GM19452 (cell line): ENCODE results near the gene DFFB.

Experiments
- ATAC-seq: cut with Tn5 transposase; IDR thresholded peaks from one replicate; pipeline ENCODE4 v1.9.1; 2021; ENCODE audit not compliant: unreplicated experiment

The DFFB gene

DNA sequence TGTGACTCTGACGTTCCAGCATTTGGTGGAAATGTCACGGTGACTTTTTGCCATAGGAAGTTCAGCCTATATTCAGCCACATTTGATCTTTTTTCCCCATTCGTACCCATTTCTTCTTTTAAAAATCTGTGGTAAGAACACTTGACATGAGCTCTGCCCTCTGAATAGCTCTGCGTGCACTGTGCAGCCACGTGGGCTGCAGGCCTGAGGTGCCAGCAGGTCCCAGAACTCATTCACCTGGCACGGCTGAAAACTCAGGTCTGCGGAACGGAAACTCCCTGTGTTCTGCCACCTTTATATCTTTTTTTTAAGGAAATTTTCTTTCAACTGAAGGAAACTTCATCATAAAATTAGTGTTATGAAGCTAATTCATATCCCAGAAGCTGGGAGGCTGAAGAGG, 28.9 kb upstream of the DFFB start:
- ATAC-seq, result no peak

DNA sequence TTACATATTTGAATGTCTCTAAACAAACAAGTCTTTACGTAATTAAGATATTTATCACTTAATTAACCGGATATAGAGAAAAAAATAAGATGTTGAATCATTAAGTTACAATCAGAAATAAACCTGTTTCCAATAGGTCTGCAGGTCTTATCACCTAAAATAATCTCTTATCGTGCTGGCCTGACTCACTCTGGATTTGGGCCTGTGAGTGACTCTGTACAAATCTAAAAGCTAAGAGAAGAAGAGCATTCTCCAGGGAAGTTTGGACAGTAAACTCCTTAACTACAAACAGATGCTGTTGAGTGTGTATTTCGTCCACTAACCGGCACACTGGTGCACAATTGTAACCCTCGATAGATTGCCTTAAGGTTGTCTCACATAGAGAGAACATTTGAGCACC, 25.6 kb upstream of the DFFB start:
- no peak for ATAC-seq

DNA sequence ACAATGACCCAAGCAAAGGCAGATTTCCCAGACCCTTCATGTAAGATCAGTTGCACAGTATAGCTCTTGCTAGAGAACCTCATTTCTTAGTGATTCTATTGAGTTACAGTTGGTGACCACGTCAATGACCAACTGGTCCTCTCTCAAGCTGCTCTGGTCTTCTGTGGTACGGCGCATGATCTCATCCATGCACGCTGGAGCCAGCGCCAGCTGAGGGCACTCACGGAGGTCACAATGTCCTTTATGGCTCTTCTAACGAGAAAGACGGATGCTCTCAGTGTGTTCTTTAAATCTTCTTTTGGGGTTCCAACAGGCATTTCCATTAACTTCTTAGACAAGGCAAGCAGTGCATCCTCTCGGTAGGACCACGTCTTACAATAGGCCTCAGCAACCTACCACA, 22.6 kb upstream of the DFFB start:
- ATAC-seq, result no peak

DNA sequence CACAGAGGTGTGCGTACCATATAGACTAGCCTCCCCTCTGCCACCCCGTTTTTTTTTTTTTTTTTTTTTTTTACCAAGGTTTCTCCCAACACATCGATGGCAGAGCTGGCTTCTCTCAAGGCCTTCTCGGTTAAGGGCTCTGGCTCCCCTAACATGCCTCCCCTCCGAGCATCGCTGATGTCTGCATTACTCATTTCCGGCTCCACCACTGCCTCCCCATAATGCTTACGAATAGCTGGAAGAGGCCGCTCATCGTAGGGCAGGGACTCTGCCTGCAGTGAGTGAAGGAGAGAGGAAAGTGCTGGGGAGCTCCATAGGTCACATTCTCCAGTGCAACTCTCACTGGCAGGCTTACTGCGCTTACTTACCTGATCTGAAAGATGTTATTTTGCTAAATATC, 20.9 kb upstream of the DFFB start:
- ATAC-seq, result no peak

DNA sequence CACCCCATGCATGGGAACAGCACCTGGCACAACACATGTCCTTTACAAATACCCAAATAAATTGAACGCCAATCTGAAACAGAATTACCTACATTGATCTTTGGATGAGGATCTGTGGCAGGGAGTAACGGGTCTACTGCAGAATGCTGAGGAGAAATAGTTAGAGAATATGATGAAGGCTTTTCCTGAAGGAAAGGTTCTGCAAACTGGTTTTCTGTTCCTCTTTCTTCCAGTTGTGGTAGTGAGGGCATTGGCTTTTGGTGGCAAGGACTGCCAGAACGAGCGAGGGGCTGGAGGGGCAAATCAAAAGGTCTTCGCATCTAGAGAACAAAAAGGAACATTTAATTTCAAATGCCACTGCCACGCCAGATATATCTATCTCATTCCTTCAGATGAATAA, 20.1 kb upstream of the DFFB start:
- ATAC-seq, result no peak

DNA sequence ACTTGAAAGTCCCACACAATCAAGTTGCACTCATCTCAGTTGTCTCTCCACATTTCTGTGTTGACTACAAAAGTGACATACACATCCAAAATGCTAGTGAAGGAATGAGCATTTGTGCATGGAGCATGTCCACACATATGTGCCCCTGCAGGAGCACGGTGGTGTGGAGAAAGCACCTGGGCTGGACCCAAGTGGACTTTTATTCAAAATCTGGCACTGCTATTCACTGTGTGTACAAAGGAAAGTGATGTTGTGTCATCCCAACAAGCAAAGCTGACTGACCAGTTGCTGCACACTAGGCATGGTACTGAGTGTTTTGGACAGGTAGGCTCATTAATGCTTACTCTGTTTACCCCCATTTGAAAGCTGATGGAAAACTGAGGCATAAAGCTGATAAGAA, 19.6 kb upstream of the DFFB start:
- no peak for ATAC-seq

DNA sequence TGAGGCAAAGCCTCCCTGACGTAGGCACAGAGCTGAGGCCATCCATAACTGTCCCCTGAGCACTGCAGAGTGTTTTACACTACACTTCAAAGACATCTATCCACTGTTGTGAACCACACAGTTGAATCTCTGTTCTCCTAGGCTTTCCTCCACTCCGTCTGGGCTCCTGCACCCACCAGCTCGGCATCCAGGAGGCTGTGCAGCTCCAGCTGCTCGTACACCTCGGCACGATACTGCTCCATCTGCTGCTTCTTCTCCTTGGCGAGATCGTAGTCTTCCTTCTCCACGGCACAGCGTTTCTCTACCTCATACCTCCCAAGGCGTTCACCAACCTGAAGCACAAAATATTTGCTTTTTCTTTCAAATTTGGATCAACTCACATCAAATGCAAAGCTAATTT, 18.5 kb upstream of the DFFB start:
- ATAC-seq, result no peak

DNA sequence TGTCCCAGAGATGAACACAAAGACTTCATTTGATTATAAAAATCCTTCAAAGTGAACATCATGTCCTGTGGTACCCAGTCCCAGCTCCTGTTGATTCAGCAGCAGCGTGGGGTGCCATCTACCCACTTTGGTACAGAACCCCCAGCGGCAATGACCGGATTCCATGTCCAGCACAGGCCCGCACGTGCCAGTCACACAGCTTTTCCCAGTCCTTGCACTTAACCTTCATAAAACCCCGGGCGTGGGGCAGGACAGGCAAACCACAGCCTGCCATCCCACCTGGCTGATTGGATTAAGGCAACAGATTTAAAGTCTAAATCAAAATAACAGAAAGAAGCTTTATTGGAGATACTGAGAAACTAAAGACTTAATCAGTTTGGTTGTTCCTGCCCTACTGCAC, 15.8 kb upstream of the DFFB start:
- no peak for ATAC-seq

DNA sequence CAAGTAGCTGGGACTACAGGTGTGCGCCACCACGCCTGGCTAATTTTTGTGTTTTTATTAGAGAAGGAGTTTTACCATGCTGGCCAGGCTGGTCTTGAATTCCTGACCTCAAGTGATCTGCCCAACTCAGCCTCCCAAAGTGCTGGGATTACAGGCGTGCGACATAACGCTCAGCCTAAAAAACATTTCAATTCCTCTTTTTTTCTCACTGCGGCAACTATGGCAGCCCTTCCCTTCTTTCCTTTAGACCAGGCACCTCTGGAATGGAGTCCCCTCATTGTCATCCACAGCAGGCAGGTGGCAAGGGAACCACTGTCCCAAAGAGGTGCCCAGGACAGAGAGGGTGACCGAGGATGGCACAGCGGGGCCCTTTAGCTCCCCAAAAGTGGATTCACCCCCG, 14.4 kb upstream of the DFFB start:
- ATAC-seq, result no peak

DNA sequence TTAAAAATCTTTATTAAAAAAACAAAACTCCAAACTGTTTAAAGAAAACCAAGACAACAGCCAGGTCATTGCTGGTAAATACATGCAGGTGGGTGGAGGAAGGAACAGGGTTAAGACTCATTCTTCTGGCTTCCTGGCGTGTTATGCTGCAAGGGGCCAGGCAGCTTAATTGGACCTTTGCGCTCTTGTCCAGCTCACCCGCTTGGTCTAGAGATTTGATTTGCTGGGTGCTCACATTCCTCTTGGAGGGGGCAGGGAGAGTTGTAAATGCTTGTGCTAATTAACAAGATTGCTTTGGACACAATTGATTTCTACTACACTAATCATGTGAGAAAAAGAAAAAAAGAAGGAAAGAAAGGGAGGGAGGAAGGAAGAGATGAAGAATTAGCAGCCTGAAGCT, 10.7 kb upstream of the DFFB start:
- no peak for ATAC-seq

DNA sequence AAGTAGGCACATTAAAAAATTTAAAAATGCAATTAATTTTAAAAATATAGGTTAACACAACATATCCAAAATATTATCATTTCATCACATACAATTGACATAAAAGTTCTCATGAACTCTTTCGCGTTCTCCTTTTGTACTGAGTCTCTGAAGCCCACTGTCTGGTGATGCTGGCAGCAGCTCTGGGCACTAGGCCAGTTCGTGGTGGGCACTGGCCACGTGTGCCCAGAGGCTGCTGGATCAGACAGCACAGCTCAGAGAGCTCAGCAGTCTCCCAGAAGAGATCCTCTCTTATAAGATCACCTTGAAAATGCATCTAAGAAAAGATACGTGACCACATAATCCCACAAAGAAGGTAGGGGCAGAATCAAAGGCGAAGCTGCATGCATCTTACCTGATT, 10.2 kb upstream of the DFFB start:
- ATAC-seq, result no peak

DNA sequence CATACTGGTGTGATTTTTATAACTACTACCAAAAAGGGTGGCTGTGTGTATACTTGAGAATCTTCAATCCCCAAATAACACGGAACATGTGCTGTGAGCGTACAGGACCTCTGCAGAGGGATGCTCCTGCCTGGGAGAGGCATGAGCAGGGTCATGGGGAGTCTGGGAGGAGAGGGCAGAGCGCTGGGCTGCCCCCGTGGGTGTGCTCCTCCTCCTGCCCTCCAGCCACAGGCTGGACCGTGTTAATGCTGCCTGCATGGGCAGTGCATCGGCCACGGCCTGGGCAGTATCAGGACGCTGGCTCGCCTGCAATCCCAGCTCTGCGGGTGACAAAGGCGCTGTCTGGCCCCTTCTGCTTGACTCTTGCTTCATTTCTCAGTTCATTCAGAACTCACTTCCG, 6.4 kb upstream of the DFFB start:
- no peak for ATAC-seq

DNA sequence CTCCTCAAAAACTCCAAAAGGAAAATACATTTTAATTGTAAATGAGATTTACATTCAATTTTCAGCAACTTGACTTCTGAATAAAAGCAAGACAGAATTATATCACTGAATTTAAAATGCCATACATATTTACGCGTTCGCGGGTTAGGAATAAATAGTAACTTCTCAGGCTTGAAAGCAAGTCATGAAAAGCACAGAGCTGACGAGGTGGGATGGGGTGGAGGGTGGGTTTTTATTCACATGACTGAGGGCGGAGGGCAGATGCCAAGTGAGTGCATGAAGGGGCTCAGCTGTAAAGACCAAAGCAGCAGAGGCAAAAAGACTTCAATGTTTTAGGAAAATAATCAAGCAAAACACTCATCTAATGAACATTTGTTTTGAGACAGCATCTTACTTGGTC, 6.0 kb upstream of the DFFB start:
- no peak for ATAC-seq

DNA sequence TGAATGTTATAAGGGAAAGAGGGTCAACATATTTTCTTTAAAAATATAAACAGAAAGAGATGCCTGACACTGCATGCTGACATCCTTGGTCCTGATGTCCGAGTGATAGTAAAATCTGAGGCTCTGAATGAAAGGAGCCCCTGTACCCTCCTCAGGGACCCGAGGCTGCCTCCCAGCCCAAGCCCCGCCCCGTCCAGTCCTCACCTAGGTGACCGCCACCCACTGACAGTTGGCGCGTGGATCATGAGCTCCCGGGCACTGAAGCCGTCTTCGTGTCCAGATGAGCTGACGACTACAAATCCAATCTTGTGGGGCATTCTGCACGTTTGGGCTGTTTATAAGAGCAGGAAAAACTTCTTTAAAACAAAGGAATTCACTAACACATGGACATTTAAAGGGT, 5.2 kb upstream of the DFFB start:
- no peak for ATAC-seq

DNA sequence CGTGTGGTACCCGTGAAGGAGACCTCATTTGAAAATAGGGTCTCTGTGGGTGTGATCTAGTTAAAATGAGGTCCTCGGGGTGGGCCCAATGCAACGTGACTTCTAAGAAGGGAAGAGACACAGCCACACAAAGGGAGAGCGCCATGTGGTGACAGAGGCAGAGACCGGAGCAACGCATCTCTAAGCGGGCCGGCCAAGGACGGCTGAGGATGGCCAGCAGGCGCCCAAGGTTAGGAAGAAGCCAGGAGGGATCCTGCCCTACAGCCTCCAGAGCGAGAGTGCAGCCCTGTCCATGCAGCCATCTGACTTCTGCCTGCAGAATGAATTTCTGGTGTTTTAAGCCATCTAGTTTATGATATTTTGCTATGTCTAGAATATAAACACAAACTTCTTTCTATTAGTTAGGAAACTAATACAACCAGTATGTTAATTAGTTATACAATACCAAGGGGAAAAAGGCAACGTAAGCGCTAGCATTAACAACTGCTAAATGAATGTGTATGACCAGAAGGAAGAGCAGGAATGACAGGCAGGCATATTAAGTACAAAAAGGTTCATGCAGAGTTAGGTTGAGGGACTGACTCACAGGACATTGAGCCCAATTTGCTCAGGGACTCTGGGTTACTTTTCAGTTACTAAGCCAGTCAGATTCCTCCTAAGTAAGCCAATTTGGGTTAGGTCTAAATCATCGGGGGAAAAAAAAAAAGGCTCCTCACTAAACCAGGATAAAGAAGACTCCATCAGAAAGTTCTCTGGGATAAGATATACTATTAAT, 4.4 kb upstream of the DFFB start:
- no peak for ATAC-seq

DNA sequence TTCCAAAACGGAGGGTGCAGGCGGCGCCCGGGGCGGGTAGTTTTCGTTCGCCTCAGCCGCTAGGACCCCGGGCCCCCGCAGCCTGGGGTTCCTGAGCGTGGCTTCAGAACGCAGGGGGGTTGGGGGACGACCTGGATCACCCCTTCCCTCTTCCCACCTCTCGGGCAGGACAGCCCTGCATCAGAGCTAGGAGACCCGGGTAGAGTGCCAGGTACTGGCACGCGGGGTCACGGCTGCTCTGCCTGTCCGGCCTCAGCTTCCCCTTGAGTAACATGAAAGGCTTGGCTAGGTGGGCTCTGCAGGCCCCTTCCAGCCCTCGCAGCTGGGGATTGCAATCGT, 484 bp downstream of the DFFB start:
- ATAC-seq, result peak; percentile 2

DNA sequence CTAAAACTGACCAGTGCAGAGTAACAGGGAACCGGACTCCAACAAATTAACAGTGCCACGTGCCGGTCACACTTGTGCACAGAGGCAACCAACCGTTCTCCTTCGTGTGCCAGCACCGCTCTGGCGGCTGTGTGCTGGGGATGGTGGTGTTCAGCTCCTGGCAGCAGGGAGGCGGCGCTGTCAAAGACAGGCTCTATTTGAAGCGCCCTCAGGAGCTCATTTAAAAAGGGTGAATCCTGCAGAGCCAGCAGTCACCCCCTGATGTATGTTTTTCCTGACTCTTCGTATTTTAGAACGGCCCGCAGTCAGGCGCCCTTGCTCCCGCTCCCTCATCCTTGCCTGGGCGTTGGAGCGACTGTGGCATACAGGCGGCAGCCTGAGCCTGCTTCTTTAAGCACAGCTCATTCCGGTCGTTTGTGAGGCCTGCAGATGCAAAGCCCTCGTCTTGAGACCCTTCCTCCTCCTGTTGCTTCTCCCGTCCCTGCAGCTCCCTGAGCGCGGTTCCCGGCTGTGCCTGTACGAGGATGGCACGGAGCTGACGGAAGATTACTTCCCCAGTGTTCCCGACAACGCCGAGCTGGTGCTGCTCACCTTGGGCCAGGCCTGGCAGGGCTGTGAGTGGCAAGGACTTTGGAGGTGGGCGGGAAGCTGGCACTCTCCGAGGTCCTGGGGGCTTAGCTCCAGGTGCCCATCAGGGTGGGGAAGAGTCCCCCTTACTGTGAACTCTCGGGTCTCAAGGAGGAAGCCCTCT, 1.1 kb downstream of the DFFB start:
- no peak for ATAC-seq

DNA sequence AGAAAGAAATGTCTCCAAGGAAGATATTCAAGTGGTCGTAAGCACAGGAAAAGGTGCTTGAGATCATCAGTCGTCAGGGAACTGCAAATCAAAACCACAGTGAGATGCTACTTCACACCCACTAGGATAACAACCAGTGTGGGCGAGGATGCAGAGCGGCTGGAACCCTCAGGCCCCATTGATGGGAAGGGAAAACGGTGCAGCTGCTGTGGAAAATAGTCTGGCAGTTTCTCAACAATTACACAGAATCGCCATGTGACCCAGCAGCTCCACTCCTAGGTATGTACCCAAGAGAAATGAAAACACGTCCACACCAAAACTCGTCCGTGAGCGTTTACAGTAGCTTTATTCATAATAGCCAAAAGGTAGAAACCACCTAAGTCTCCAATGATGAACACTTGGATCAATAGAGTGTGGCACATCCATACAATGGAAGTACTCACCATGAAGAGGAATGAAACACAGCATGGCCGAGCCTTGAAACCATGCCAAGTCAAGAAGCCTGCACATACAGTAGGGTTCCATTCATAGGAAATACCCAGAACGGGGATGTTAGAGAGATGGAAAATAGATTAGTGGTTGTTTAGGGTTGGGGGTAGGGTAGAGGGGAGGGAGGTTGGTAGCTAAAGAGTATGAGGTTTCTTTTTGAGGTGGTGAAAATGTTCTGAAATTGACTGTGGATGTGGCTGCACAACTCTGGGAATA, 6.1 kb downstream of the DFFB start:
- no peak for ATAC-seq

DNA sequence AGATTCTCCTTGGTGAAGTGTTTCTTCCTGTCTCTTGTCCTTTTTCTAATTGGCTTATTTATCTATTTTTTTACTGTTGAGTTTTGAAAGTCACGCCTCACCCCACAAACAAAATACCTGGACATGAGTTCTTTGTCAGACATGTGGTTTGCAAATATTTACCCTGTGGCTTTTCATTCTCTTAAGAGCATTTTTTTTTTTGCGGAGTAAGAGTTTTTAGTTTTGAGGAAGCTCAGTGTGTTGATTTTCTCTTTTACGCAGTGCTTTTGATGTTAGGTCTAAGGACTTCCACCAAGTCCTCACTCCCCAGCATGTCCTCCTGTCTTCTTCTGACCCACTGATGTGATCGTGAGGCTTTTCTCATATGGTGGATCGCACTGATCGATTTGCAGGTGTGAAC, 7.6 kb downstream of the DFFB start:
- ATAC-seq, result no peak

DNA sequence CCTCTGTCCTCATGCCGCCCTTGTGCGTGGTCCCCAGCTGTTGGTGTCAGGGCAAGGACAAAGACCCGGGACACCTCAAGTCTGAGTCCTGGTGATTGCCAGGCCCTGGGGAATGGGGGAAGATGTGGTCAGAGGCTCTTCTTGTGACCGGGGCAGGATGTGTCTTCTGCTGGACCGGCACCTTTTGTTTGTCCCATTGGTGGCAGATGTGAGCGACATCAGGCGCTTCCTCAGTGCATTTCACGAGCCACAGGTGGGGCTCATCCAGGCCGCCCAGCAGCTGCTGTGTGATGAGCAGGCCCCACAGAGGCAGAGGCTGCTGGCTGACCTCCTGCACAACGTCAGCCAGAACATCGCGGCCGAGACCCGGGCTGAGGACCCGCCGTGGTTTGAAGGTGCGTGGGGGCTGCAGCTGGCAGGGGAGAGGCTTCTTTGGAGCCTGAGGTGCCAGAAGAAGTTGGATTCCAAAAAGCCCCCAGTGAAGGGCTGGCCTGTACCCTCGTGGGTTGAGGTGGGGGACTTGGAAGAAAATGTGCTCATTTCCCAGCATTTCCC, 8.4 kb downstream of the DFFB start:
- ATAC-seq, result no peak

DNA sequence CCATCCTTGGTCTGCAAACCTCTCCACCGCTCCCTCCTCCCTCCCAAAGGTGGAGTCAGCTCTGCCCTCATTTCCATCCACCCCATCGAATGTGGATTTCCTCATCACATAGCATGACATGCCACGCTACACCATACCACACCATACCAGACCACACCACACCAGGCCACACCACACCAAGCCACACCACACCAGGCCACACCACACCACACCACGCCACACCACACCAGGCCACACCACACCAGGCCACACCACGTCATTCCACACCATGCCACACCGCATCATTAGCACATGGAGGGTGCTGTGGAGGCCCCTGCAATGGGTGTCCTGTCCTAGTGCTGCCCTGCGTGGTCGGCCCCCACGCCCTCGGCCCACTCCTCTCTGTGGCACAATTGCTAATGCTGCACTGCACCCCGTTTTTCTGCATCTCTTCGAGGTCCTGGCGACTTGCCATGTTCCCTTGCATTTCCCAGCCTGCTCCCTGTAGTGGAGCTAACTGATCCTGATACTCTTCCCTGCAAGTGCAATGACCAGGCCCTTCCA, 11.3 kb downstream of the DFFB start:
- no peak for ATAC-seq
